Measurements from ENCODE around the gene EBNA1BP2. TPM values are rescaled to one million over a fixed set of nuclear protein-coding genes. Genes with fewer than 3 reads are reported as not detected.

EBNA1BP2 gene
- total and polyA plus RNA-seq, 2 donors (not counting 3 experiments of a cell fraction or from before 2014, with no cell fraction given): 47.8 to 104 TPM

DNA sequence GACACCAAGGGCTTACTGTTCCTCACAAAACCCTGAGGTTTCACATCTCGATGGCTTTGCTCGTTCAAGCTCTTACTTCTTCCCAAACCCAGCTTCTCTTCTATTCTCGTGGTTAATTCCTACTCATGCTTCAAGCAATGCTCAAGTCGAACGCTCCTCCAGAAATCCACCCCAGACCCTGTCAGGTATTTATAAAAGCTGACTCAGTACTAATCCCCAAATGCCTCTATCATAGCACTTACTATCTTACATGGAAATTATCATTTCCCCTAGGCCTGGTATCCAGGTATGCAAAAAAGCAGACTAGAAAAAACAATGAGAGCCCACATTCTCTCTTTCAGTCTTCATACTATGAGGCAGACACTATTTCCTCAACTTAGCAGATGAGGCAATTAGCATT lies 6.3 kb downstream of the EBNA1BP2 start:
- TF ChIP-seq JUN (IDR thresholded peaks at IDR 0.05; ENCODE audit: borderline replicate concordance, insufficient read depth, insufficient read length, low read depth): no peak
- no peak for TF ChIP-seq MYC (IDR thresholded peaks at IDR 0.05; ENCODE audit: low read depth, low read length)
- no peak for TF ChIP-seq POLR2A (IDR thresholded peaks at IDR 0.05; ENCODE audit: low read depth, low read length)
- TF ChIP-seq FOS (IDR thresholded peaks at IDR 0.05; ENCODE audit: borderline replicate concordance, insufficient read depth, low read length): no peak
- no peak for TF ChIP-seq EZH2 (IDR thresholded peaks at IDR 0.05; ENCODE audit: borderline replicate concordance, low read depth, low read length, severe bottlenecking)
- no peak for TF ChIP-seq POLR2AphosphoS5 (IDR thresholded peaks at IDR 0.05; ENCODE audit: insufficient read depth, low read depth, low read length)
- TF ChIP-seq GATA2 (IDR thresholded peaks at IDR 0.05; ENCODE audit: insufficient read depth, insufficient read length, low read depth, low read length): no peak
- peaks cover 16% of the 10 kb centered on the region for H3K79me2 ChIP-seq (ENCODE audit: control insufficient read depth, insufficient read depth, low read length)
- no peak overlapping the region for H3K27ac ChIP-seq (ENCODE audit: insufficient read depth, low read depth, low read length)
- H3K9ac ChIP-seq (replicated peaks; ENCODE audit: extremely low read depth, insufficient read depth, low read length): no peak overlapping the region
- intact Hi-C loops (cut with micrococcal nuclease): no loop called here
- H3K36me3 ChIP-seq (ENCODE audit: control insufficient read depth in 2 of 2, extremely low read depth in 1 of 2, insufficient read depth in 2 of 2, low read length in 2 of 2): peaks cover 18 to 21% of the 10 kb centered on the region in 2 experiments
- no peak overlapping the region for H3K4me3 ChIP-seq (replicated peaks in 1 of 3; ENCODE audit: insufficient read depth in 1 of 3, low read depth in 1 of 3, low read length in 3 of 3)
- H3K4me2 ChIP-seq (ENCODE audit: insufficient read depth, low read length): no peak overlapping the region
- POLR2A ChIA-PET: no interaction called here
- H4K20me1 ChIP-seq (replicated peaks; ENCODE audit: control insufficient read depth, extremely low read depth, insufficient read depth, low read length): no peaks in the 10 kb centered on the region
- no peaks in the 10 kb centered on the region for H3K9me1 ChIP-seq (replicated peaks; ENCODE audit: control insufficient read depth, extremely low read depth, insufficient read depth, low read length)
- H3K9me3 ChIP-seq (replicated peaks; ENCODE audit: control insufficient read depth, insufficient read depth, low read length): no peaks in the 10 kb centered on the region
- dilution Hi-C loops (cut with MboI; ENCODE audit: extremely low pct_ligation_motif_present, low sequenced_read_pairs): no loop called here
- no peak for DNase-seq (ENCODE audit: low read depth, low spot score)
- no peak for FAIRE-seq
- H3K4me1 ChIP-seq (ENCODE audit: control insufficient read depth, extremely low read depth, insufficient read depth, low read length): peaks cover 4% of the 10 kb centered on the region
- CTCF ChIA-PET: no interaction called here
- H2AFZ ChIP-seq (ENCODE audit: low read depth, low read length): no peak overlapping the region
- BruUV-seq (replicated peaks): no TSS peak
- H3K27me3 ChIP-seq (ENCODE audit: control insufficient read depth in 2 of 2, insufficient read depth in 2 of 2, low read length in 2 of 2): no peaks in the 10 kb centered on the region

DNA sequence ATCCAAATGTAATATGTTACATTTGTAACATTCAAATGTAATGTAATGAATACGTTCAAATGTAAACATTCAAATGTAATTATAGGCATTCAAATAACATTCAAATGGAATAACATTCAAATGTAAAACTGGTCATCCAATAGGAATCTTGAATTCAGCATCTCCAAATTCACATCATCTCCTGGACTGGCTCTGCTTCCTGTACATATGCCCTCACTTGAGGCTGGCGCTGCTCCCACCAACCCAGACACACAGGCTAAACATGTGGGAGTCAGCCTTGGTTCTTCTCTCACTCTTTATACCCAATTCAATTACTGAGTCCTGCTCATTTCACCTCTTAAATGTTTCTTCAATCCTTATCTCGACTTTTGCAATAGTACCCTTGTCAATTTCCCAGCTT lies 6.9 kb downstream of the EBNA1BP2 start:
- H3K4me2 ChIP-seq (ENCODE audit: insufficient read depth, low read length): no peak overlapping the region
- no peaks in the 10 kb centered on the region for H3K27me3 ChIP-seq (ENCODE audit: control insufficient read depth in 2 of 2, insufficient read depth in 2 of 2, low read length in 2 of 2)
- H2AFZ ChIP-seq (ENCODE audit: low read depth, low read length): no peak overlapping the region
- dilution Hi-C loops (cut with MboI; ENCODE audit: extremely low pct_ligation_motif_present, low sequenced_read_pairs): no loop called here
- H3K4me3 ChIP-seq (replicated peaks in 1 of 3; ENCODE audit: insufficient read depth in 1 of 3, low read depth in 1 of 3, low read length in 3 of 3): no peak overlapping the region
- H3K27ac ChIP-seq (ENCODE audit: insufficient read depth, low read depth, low read length): no peak overlapping the region
- peaks cover 10% of the 10 kb centered on the region for H3K79me2 ChIP-seq (ENCODE audit: control insufficient read depth, insufficient read depth, low read length)
- POLR2A ChIA-PET: no interaction called here
- no TSS peak for BruUV-seq (replicated peaks)
- no peaks in the 10 kb centered on the region for H3K4me1 ChIP-seq (ENCODE audit: control insufficient read depth, extremely low read depth, insufficient read depth, low read length)
- H4K20me1 ChIP-seq (replicated peaks; ENCODE audit: control insufficient read depth, extremely low read depth, insufficient read depth, low read length): no peaks in the 10 kb centered on the region
- H3K9ac ChIP-seq (replicated peaks; ENCODE audit: extremely low read depth, insufficient read depth, low read length): no peak overlapping the region
- FAIRE-seq (no peak), DNase-seq (ENCODE audit: low read depth, low spot score) (no peak)
- CTCF ChIA-PET: interaction anchor here (1.1 kb wide), 1 partner anchor 62 kb away, joined by 3 read pairs; no protein-coding TSS in a partner anchor
- H3K36me3 ChIP-seq (ENCODE audit: control insufficient read depth in 2 of 2, extremely low read depth in 1 of 2, insufficient read depth in 2 of 2, low read length in 2 of 2): peaks cover 18 to 19% of the 10 kb centered on the region in 2 experiments
- intact Hi-C loops (cut with micrococcal nuclease): no loop called here
- H3K9me3 ChIP-seq (replicated peaks; ENCODE audit: control insufficient read depth, insufficient read depth, low read length): no peaks in the 10 kb centered on the region
- H3K9me1 ChIP-seq (replicated peaks; ENCODE audit: control insufficient read depth, extremely low read depth, insufficient read depth, low read length): no peaks in the 10 kb centered on the region
- no peak for TF ChIP-seq GATA2 (IDR thresholded peaks at IDR 0.05; ENCODE audit: insufficient read depth, insufficient read length, low read depth, low read length)
